Adrenal gland (tissue), 19 donors: ENCODE measurements around the gene COG1. TPM values are rescaled to one million over a fixed set of nuclear protein-coding genes. Genes with fewer than 3 reads are reported as not detected.
"Not testable (repeated sequence)": the region's sequence is repeated elsewhere in the genome, so short reads cannot be mapped to it uniquely, and the experiment has no call there.

Source experiments
- DNase-seq, 7 donors: peaks; one replicate each; pipeline ENCODE4 v3.0.0-alpha.2; 2019 to 2020
- H3K27ac ChIP-seq, 5 donors: fragments of 200-600 bp; sonication (generic) in 4 of 5; 1 replicate in 3 of 5; 2 replicates in 2 of 5; pipeline versions ENCODE4 v1.5.1 to v1.8.0; 2016 to 2020; ENCODE audit warnings: mild to moderate bottlenecking in 1 of 5
- H3K27me3 ChIP-seq: fragments of 200-600 bp; 2 replicates; pipeline ENCODE4 v1.8.0; 2021
- H3K36me3 ChIP-seq, 2 donors: fragments of 200-600 bp; replicated peaks in 1 of 2; 1 replicate in 1 of 2; 2 replicates in 1 of 2; pipeline versions ENCODE4 v1.5.1 to v1.8.0; 2018 to 2022
- H3K4me1 ChIP-seq, 2 donors: fragments of 200-600 bp; replicated peaks in 1 of 2; 1 replicate in 1 of 2; 2 replicates in 1 of 2; pipeline versions ENCODE4 v1.5.1 to v1.8.0; 2018 to 2021
- H3K4me3 ChIP-seq, 4 donors: fragments of 200-600 bp; sonication (generic) in 3 of 4; one replicate each; pipeline ENCODE4 v1.5.1; 2016 to 2018
- H3K9me3 ChIP-seq, 3 donors: fragments of 200-600 bp; sonication (generic) in 1 of 3; replicated peaks in 1 of 3; 1 replicate in 2 of 3; 2 replicates in 1 of 3; pipeline versions ENCODE4 v1.5.1 to v1.8.0; 2016 to 2021
- POLR2A ChIP-seq, 2 donors: fragments of 450-650 bp; IDR thresholded peaks; one replicate each; pipeline ENCODE4 v1.6.1; 2017; ENCODE audit warnings: antibody characterized with exemption in 2 of 2, mild to moderate bottlenecking in 2 of 2, moderate library complexity in 1 of 2
- WGBS, 4 donors: extraction: QIAGEN DNeasy Blood & Tissue Kit in 2 of 4; methylation state at CpG; one replicate each; pipeline versions ENCODE4 v1.1.5 to v1.1.7; 2013 to 2017; 5-methylcytosine and 5-hydroxymethylcytosine counted together
- intact Hi-C, 2 donors: fragments of 100-400 bp; cut with DNase I; formaldehyde crosslinking; loops; one replicate each; pipeline versions ENCODE4 v1.14.1 to v1.15.0; 2022 to 2023
- long read RNA-seq, 10 donors: library from polyadenylated mRNA in 3 of 10; unstranded in 2 of 10; stranded (forward) in 1 of 10; transcript quantifications; one replicate each; pipeline ENCODE4 v2.0.0 and lab custom pipeline, GENCODE V29; 2021 to 2026
- polyA plus RNA-seq, 3 donors: library from polyadenylated mRNA; stranded (reverse); fragments of 200-250 nt in 2 of 3; fragments of 350-450 nt in 1 of 3; fragmentation: Illumina TruSeq in 1 of 3; extraction: RNeasy Lipid Tissue Mini Kit (QIAGEN cat#74804) in 1 of 3; gene quantifications; one replicate each; pipeline ENCODE4 v1.2.3, GENCODE V29; 2013 to 2014
- total RNA-seq, 9 donors: library from RNA; depleted of rRNA in 4 of 9; stranded (reverse); fragments of >200 nt in 4 of 9; fragments of 120-200 nt in 1 of 9; fragmentation: NEBNext Ultra II Directional in 1 of 9; extraction: Animal tissue kit (Norgen Biotek cat#: 25700) in 1 of 9; gene quantifications; one replicate each; pipeline versions ENCODE4 v1.1.0 to v1.2.4, GENCODE V29; 2013 to 2023
- TF ChIP-seq, protein P1 (sequence below), 6 experiments: fragments of 450-650 bp in 4 of 6; fragments of 200-600 bp in 2 of 6; sonication (generic) in 1 of 6; IDR thresholded peaks; 1 replicate in 5 of 6; 2 replicates in 1 of 6; pipeline versions ENCODE4 v1.5.1 to v1.8.0; 2016 to 2021; ENCODE audit warnings: antibody characterized with exemption in 6 of 6, mild to moderate bottlenecking in 2 of 6, moderate library complexity in 1 of 6
- donor health status: healthy with polysubstance abuse.
- donor health status: Bipolar disorder and iron deficiency.
- donor health status: DM: yes; HTN: yes; CAD: no.
- donor health status: DM: no; HTN: no; CAD: no.
- donor health status: DM: no; HTN: no; CAD: no.
- donor health status: DM: yes; HTN: yes; CAD: no.

COG1 gene, protein sequence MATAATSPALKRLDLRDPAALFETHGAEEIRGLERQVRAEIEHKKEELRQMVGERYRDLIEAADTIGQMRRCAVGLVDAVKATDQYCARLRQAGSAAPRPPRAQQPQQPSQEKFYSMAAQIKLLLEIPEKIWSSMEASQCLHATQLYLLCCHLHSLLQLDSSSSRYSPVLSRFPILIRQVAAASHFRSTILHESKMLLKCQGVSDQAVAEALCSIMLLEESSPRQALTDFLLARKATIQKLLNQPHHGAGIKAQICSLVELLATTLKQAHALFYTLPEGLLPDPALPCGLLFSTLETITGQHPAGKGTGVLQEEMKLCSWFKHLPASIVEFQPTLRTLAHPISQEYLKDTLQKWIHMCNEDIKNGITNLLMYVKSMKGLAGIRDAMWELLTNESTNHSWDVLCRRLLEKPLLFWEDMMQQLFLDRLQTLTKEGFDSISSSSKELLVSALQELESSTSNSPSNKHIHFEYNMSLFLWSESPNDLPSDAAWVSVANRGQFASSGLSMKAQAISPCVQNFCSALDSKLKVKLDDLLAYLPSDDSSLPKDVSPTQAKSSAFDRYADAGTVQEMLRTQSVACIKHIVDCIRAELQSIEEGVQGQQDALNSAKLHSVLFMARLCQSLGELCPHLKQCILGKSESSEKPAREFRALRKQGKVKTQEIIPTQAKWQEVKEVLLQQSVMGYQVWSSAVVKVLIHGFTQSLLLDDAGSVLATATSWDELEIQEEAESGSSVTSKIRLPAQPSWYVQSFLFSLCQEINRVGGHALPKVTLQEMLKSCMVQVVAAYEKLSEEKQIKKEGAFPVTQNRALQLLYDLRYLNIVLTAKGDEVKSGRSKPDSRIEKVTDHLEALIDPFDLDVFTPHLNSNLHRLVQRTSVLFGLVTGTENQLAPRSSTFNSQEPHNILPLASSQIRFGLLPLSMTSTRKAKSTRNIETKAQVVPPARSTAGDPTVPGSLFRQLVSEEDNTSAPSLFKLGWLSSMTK
- total RNA-seq, result 10 to 100 TPM; 23.6 to 63.2 (median 51.7) TPM
- polyA plus RNA-seq, result 10 to 100 TPM; 51.2 to 58.6 (median 54.1) TPM
- long read RNA-seq, donor 1, transcript COG1-201 (14 exons, 3,079 nt), result major isoform, 10 of 10 reads
- long read RNA-seq, donor 1, partial matches to known transcripts, result 0 of 10 reads
- long read RNA-seq, donor 1, other reads (novel, unspliced or antisense), result 0 of 10 reads
- long read RNA-seq, donor 2, partial matches to known transcripts, result 0 of 1 reads
- long read RNA-seq, donor 2, other reads (novel, unspliced or antisense), result 0 of 1 reads
- long read RNA-seq, donor 3, result 0 reads
- long read RNA-seq, donor 4, transcript COG1-201 (14 exons, 3,079 nt), result major isoform, 14 of 18 reads
- long read RNA-seq, donor 4, partial matches to known transcripts, result 1 of 18 reads
- long read RNA-seq, donor 4, other reads (novel, unspliced or antisense), result 3 of 18 reads
- long read RNA-seq, donor 5, full-length matches to known transcripts, result 121 of 160 reads
- long read RNA-seq, donor 5, partial matches to known transcripts, result 30 of 160 reads
- long read RNA-seq, donor 5, other reads (novel, unspliced or antisense), result 9 of 160 reads
- long read RNA-seq, donor 6, transcript COG1-201 (14 exons, 3,079 nt), result major isoform, 8 of 12 reads
- long read RNA-seq, donor 6, partial matches to known transcripts, result 2 of 12 reads
- long read RNA-seq, donor 6, other reads (novel, unspliced or antisense), result 2 of 12 reads
- long read RNA-seq, donor 7, partial matches to known transcripts, result 0 of 2 reads
- long read RNA-seq, donor 7, other reads (novel, unspliced or antisense), result 0 of 2 reads
- long read RNA-seq, donor 8, partial matches to known transcripts, result 0 of 35 reads
- long read RNA-seq, donor 8, other reads (novel, unspliced or antisense), result 32 of 35 reads
- long read RNA-seq, donor 9, partial matches to known transcripts, result 0 of 34 reads
- long read RNA-seq, donor 9, other reads (novel, unspliced or antisense), result 31 of 34 reads
- long read RNA-seq, donor 10, partial matches to known transcripts, result 0 of 3 reads
- long read RNA-seq, donor 10, other reads (novel, unspliced or antisense), result 0 of 3 reads

DNA sequence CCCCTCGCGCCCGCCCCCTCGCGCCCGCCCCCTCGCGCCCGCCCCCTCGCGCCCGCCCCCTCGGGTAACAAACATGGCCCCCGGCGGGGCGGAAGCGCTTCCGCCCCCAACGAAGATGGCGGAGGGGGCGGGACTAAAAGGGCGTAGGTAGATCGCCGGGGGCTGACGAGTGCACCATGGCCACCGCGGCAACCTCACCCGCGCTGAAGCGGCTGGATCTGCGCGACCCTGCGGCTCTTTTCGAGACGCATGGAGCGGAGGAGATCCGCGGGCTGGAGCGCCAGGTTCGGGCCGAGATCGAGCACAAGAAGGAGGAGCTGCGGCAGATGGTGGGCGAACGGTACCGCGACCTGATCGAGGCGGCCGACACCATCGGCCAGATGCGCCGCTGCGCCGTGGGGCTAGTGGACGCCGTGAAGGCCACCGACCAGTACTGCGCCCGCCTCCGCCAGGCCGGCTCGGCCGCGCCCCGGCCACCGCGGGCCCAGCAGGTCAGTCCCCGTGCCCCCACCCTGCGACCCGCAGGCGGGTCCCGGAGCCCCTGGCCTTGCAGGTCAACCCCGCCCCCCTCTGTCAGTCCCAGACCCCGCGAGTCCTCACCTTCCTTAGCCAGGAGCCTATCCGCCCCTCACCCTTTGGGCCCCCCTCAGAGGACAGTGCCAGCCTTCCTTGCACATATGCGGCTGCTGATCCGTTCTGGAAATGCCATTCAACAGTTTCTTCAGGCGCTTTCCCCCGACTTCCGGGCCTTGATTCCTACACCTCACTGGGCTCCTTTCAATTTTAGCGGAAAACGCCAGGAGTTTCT is at the start of gene COG1:
Gene COG1, plus strand, starts transcription at position 162 of the 808 bp plus-strand sequence. Its CDS starts 15 bp downstream, at position 177.
- DNase-seq, result peak; percentile 68 to 91 (median 88)
- Histone ChIP-seq H3K4me3 (peak within 1 kb of the TSS; percentile 42 to 98 (median 70)), H3K4me1 (peaks cover 12 to 25% of the 10 kb centered on the region in 2 donors), H3K27me3 (no peaks in the 10 kb centered on the region), H3K36me3 (peaks cover 0 to 16% of the 10 kb centered on the region in 2 donors), H3K9me3 (no peaks in the 10 kb centered on the region), H3K27ac (peak within 1 kb of the TSS; percentile 62 to 88 (median 87))
- 0 to 2% (median 1%) methylated on average over 7 to 79 of the region's 84 CpGs for WGBS, 4 donors
- intact Hi-C loops, result no loop called here
- TF ChIP-seq, protein P1, sequence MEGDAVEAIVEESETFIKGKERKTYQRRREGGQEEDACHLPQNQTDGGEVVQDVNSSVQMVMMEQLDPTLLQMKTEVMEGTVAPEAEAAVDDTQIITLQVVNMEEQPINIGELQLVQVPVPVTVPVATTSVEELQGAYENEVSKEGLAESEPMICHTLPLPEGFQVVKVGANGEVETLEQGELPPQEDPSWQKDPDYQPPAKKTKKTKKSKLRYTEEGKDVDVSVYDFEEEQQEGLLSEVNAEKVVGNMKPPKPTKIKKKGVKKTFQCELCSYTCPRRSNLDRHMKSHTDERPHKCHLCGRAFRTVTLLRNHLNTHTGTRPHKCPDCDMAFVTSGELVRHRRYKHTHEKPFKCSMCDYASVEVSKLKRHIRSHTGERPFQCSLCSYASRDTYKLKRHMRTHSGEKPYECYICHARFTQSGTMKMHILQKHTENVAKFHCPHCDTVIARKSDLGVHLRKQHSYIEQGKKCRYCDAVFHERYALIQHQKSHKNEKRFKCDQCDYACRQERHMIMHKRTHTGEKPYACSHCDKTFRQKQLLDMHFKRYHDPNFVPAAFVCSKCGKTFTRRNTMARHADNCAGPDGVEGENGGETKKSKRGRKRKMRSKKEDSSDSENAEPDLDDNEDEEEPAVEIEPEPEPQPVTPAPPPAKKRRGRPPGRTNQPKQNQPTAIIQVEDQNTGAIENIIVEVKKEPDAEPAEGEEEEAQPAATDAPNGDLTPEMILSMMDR (IDR thresholded peaks at IDR 0.05), result no peak
- peak in 1 of 2 donors; percentile 75 for TF ChIP-seq POLR2A (IDR thresholded peaks at IDR 0.05)

DNA sequence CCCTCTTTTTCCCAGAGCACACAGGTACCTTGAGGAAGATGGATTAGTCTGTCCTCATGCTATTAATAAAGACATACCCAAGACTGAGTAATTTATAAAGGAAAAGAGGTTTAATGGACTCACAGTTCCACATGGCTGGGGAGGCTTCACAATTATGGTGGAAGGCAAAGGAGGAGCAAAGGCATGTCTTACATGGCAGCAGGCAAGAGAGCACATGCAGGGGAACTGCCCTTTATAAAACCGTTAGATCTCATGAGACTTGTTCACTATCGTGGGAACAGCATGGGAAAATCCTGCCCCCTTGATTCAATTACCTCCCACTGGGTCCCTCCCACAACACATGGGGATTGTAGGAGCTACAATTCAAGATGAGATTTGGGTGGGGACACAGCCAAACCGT is 48.6 kb upstream of the COG1 start:
- H3K27me3 ChIP-seq, H3K9me3 ChIP-seq, intact Hi-C loops, H3K4me3 ChIP-seq, DNase-seq, H3K36me3 ChIP-seq, H3K27ac ChIP-seq, H3K4me1 ChIP-seq: not testable (repeated sequence)
- WGBS, 4 donors, result 75 to 86% (median 80%) methylated on average over 3 of the region's 3 CpGs

DNA sequence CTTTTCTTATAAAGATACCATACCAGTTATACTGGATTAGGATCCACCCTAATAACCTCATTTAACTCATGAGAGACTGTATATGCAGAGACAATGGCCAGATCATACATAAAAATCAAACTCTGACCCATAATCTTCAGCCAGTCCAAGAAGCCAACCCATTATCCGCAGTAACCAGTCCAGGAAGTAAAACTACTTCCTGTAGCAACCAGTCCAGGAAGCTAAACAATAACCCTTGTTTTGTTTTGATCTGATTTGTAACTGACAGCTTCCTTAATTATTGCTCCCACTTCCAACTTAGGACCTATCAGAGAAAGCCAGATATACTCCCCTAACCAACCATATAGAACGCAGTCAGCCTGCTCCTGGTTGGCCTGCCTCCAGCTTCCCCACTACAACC is 47.2 kb upstream of the COG1 start:
- TF ChIP-seq, protein P1 (IDR thresholded peaks at IDR 0.05), result no peak
- TF ChIP-seq POLR2A (IDR thresholded peaks at IDR 0.05), result no peak
- Histone ChIP-seq H3K27ac (no peak overlapping the region), H3K27me3 (no peaks in the 10 kb centered on the region), H3K36me3 (no peaks in the 10 kb centered on the region), H3K4me3 (no peak overlapping the region), H3K9me3 (no peaks in the 10 kb centered on the region), H3K4me1 (no peaks in the 10 kb centered on the region)
- intact Hi-C loops, result no loop called here
- DNase-seq, result no peak
- WGBS, 4 donors, result 82 to 90% (median 85%) methylated on average over 2 of the region's 2 CpGs

DNA sequence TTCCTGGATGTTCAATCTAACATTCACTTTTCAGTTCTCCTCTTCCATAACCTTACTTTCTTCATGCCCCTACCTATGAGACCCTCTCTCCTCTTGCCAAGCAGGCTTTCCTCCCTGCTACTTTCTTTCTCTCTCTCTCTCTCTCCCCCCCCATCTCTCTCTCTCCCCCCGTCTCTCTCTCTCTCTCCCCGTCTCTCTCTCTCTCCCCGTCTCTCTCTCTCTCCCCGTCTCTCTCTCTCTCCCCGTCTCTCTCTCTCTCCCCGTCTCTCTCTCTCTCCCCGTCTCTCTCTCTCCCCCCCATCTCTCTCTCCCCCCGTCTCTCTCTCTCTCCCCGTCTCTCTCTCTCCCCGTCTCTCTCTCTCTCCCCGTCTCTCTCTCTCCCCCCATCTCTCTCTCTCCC is 45.1 kb upstream of the COG1 start:
- 64 to 87% (median 83%) methylated on average over 5 to 10 of the region's 11 CpGs for WGBS, 4 donors
- intact Hi-C loops, result not testable (repeated sequence)

More for the DNA sequence above, 45.1 kb upstream of the COG1 start:
- H3K27ac ChIP-seq, H3K36me3 ChIP-seq, H3K9me3 ChIP-seq, H3K4me1 ChIP-seq, DNase-seq, H3K27me3 ChIP-seq, H3K4me3 ChIP-seq: not testable (repeated sequence)
